Activated CD4-positive, alpha-beta T cell treated with anti-CD3 and anti-CD28 coated beads, Interleukin-2, amount 50 U/mL, for 4 hours (primary cell): ENCODE data around the gene VPS39.
A peak's percentile ranks its signal among the peaks of the same experiment; 100 is the strongest.

ENCODE experiments used
- DNase-seq, 2 experiments: peaks; one replicate each; pipeline ENCODE4 v3.0.0-alpha.2; 2020

Gene VPS39

GRCh38 chr15:42144841-42145375 lies 63.2 kb downstream of the VPS39 start:
- no peak for DNase-seq

- DNase-seq = no peak
Observed at GRCh38 chr15:42143866-42144625, 64.1 kb downstream of the VPS39 start.

DNA sequence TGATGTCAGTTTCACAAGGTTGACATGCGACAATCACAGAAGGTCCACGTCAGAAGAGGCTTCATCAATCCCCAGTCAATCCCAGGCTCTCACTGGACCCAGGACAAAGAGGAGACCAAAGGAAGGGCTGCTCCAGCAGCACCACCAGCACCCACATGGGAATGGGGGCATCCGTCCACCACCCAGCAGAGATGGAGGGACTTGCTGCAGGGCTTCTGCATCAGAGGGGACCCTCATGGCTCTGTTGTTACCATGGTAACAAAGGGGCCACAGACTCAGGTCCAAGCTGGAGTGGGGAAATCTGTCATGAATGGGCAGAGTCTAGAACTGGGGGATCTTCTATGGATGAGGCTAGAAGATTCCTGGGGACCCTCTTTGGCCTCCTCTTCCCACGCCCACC lies 64.7 kb downstream of the VPS39 start:
- no peak for DNase-seq

- no peak for DNase-seq
Observed at GRCh38 chr15:42141795-42142667, 66.1 kb downstream of the VPS39 start.

- DNase-seq = no peak
Observed at GRCh38 chr15:42141246-42141645, 66.9 kb downstream of the VPS39 start.

GRCh38 chr15:42140383-42141070 lies 67.6 kb downstream of the VPS39 start:
- DNase-seq = no peak

DNA sequence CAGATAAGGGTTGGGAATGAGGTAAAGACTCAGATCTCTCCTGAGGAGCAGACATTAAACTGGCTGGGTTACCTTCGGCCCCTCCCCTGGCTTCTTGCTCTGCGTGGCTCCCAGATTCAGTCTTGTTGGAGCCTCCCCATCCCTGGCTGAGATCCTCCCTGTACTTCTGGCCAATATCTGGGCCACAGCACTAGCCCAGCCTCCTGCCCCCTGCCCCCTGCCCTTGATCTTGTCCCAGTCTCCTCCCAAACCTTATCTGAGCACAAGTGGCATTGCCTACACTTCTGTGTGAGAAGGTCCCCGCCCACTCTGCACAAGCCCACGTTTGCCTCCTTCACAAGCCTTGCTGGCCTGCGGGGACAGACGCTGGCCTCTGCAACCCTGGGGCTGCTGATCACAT lies 68.5 kb downstream of the VPS39 start:
- DNase-seq = no peak

DNA sequence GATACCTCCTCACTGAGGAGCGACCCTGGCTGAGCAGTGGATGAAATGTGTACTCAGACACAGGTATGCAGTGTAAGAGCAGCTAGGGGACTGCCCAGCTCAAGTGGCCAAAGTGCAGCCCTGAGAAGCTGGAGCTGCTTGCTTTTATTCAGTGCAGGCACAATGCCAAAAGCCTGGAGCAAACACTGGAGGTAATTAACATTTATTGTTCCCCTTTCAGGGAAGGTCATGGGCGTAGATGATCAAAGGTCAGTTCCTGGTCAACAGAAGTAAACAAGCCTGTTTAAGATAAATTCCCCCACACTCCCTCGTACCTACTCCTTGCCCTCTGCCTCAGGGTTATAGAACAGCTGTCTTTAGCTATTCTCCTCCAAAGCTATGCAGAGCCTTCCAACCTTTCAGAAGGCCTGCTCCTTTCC lies 69.1 kb downstream of the VPS39 start:
- no peak for DNase-seq

GRCh38 chr15:42138411-42138810 lies 69.7 kb downstream of the VPS39 start:
- DNase-seq = no peak

DNA sequence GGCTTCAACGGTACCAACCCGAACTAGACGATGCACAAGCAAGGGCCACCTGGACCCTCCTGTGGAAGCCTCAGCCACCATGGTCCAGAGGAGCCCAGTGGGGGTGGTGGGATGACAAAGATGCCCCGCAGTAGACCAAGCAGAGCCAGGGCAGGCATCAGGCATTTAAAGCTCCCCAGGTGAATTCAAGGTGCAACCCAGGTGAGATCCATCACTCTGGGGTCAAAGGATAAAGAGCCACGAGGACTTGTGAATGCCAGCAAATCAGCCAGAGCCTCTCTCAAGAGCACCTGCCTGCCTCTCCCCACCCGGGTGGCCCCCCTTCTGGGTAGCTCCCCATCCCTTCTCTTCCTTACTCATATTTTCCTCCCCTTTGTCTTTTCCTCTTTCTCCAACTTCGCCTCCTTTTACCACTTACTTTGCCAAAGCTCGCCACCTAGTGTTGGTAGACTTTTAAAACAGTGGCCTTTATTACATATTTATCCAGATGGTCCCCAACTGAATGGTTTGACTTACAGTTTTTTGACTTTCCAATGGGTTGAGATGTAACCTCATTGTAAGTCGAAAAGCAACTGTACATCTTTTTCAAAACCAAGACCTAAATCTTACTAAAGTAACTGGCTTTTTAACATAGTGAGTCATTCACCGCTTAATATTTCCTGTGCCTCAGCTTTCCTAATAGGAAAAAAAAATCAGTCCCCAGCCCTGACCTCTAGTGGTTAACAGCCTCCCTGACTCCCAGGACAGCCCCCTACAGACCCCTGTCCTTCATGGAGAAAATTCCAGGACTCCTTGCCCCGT lies 70.4 kb downstream of the VPS39 start:
- no peak for DNase-seq

- no peak for DNase-seq
Observed at GRCh38 chr15:42136513-42136912, 71.6 kb downstream of the VPS39 start.

DNA sequence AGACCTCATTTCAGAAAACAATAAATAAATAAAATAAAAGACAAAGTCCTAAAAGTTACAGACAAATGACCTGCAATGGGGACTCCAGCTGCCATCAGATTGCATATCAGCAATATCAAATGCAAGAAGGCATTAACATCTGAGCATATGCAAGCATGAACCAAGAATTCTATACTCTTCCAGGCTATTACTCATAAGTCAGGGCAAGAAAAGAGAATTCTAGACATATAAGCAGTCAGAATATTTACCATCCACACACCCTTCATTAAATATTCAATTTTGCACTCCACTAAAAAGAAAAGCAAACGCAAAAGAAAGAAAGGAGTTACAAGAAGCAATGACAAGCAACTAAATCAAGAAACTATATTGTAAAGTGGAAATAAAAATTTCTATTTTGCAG lies 72.8 kb downstream of the VPS39 start:
- no peak for DNase-seq

DNA sequence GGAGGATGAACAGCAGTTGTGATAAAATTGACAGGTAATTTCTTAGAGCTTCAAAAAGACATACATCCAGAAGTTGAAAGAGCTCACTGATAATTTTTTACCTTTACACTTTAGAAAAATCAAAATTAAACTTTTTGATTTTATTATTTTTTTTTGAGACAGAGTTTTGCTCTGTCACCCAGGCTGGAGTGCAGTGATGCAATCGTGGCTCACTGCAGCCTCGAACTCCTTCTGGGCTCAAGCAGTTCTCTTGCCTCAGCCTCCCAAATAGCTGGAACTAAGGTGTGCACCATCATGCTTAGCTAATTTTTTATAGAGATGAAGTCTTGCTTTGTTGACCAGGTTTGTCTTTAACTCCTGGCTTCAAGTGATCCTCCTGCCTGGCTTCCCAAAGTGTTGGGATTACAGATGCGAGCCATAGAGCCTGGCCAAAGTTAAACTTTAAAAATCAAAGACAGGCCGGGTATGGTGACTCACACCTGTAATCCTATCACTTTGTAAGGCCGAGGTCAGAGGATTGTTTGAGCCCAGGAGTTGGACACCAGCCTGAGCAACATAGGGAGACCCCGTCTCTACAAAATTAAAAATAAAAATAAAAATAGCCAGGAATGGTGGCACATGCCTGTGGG lies 73.4 kb downstream of the VPS39 start:
- no peak for DNase-seq

- peak; percentile 41 for DNase-seq
Observed at GRCh38 chr15:42133886-42134502, 74.1 kb downstream of the VPS39 start.

DNA sequence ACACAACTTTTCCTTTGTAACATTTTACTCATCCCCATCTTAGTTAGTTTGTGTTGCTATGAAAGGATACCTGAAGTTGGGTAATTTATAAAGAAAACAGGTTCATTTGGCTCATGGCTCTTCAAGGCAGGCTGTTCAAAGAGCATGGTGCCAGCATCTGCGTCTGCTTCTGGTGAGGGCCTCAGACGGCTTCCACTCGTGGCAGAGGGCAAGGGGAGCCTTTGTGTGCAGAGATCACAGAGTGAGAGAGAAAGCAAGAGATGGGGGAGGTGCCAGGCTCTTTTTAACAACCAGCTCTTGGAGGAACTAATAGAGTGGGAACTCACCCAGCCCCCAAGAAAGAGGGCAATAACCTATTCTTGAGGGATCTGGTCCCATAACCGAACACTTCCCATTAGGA lies 74.7 kb downstream of the VPS39 start:
- no peak for DNase-seq

- DNase-seq = no peak
Observed at GRCh38 chr15:42131826-42132806, 76.0 kb downstream of the VPS39 start.

DNA sequence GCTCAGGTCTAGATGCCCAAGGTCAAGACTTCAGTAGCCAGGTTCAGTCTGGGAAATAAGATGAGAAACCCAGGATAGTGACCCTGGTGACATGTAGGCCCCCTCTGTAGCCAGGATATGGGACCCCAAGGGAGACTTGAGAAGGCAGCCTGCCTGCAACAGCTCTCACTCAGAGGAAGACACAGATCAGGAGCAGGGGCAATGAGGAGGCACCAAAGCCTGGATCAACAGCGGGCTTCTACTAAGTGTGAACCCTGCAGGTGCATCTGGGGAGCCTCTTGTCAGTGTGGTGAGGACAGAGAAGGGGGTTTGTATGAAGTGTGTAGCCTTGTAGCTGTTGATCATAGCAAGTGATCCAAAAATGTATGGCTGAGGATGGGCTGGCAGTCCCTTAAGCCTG lies 77.1 kb downstream of the VPS39 start:
- no peak for DNase-seq

DNA sequence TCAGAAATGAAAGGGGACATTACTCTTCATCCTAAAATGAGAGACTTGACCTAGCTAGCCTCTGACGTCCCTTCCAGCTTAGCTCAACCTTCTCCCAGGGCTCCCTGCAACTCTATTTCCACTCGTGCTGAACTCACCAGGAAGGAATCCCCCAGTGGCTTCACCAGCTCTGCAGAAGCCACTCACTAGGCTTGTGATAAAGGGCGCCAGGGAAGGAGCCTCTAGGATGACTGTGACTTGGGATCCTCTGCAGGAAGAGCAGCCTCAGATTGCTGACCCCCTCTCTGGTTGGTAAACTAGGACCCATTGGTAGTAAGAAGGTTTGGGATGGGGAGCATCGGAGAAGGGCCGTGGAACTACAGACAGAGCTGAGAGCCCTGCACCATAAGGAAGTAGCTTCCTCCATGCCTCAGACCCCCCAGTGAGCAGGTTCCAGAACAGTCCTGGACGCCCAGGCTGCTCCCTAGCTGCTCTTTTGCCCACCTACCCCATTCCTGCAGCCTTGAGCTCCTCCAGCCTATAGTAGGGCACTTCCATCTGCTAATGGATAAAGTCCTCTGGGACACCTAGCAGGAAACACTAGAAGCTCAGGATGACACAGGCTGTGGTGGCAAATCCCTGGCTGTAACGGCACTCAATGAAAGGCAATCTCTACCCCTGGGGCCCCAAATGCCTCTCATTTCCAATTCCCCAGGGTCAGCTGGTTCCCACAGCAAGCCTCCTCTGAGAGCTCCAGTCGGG lies 77.7 kb downstream of the VPS39 start:
- DNase-seq = no peak

- no peak for DNase-seq
Observed at GRCh38 chr15:42129364-42129763, 78.7 kb downstream of the VPS39 start.
